Measurements from ENCODE around the gene EBF3.

- TF ChIP-seq TAF1 (IDR thresholded peaks at IDR 0.05; ENCODE audit: borderline replicate concordance, low read depth, low read length) (no peak), POLR2A (IDR thresholded peaks at IDR 0.05; ENCODE audit: low read depth, low read length) (no peak)
These were observed 78.5 kb downstream of the EBF3 start for GRCh38 chr10:129885526-129885925.

All from GM12892 (cell line).